HG03025 (cell line): ENCODE results near the gene ZBTB25.

ENCODE experiments used
- ATAC-seq: cut with Tn5 transposase; IDR thresholded peaks from one replicate; pipeline ENCODE4 v1.9.1; 2021; ENCODE audit warnings: mild to moderate bottlenecking, moderate library complexity; ENCODE audit not compliant: unreplicated experiment, low FRiP score

The ZBTB25 gene

DNA sequence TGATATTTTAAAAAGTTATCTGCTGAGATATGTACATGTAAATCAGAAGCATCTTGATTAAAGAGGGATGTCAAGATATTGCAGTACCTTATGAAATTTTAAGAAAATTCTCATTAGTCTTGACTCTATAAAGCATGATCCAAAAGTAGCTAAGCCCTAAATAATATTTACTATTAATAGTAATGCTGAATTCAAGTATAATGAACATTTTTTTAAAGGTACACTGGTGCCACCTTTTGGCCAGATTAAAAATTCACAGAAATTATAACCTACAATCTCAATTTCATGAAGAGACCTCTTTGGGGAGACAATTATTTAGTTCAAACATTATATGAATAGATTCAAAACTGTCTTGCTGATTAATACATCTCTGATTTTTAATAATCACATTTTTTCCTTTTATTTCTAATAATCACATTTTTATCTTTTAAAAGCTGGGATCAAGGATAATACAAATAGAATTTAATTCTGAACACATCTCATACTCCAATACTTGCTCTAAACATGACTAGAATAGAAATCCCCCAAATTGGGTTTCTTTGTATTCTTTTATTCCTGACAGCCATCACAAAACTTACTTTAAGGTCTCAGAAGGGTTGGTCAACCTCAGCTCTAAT lies 24.9 kb downstream of the ZBTB25 start:
- no peak for ATAC-seq

DNA sequence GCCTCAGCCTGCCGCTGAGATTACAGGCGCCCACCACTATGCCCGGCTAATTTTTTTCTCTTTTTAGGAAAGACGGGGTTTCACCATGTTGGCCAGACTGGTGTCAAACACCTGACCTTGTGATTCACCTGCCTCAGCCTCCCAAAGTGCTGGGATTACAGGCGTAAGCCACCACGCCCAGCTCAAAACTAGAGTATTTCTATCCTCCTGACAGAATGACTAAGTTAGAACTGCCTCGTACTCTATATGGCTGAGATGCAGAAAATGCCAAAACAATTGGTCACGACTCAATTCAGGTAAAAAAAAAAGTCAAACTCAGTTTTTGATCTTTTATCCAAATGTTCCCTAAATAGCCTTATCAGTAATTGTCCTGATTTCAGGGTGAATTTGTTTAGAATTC lies 27.2 kb downstream of the ZBTB25 start:
- ATAC-seq: no peak

- no peak for ATAC-seq
Measured at GRCh38 chr14:64475585-64476273, 27.9 kb downstream of the ZBTB25 start.

- no peak for ATAC-seq
Measured at GRCh38 chr14:64474698-64475097, 28.9 kb downstream of the ZBTB25 start.

GRCh38 chr14:64474041-64474440 lies 29.6 kb downstream of the ZBTB25 start:
- no peak for ATAC-seq

- ATAC-seq: no peak
Measured at GRCh38 chr14:64468451-64468850, 35.2 kb downstream of the ZBTB25 start.

DNA sequence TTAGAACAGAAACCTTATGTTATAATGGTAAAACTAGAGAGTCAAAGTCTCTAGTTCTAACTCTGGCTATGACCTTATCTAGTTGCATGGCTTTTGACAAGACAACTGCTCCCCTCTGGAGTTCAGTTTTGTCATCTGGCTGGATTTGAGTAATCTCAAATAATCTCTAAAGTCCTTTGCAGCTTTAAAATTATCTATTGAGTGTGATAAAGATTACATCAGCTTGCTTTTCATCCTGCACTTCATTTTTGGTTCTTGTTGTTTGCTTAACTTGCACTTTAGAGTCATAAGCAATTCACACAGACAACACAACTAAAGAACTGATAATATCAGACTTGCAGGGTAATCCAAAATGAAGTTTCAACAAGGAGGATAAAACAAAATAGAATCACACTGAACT lies 36.1 kb downstream of the ZBTB25 start:
- no peak for ATAC-seq

DNA sequence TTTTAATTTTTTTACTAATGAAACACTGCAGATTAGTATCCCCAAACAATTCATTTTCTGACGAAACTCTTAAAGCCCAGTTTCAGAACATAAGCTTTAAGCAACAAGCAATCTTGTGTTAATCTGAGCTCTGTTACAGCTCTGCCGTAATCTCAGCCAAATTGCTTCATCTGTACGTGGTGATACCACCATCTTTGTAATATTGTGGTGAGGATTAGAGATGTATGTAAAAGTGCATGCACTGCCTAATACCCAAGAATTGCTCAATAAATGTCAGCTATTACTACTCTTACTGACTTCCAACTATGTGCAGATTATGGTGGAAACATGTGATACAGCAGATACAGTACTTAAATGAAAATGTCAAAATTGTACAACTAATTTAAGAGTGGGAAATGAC lies 36.5 kb downstream of the ZBTB25 start:
- ATAC-seq: no peak

DNA sequence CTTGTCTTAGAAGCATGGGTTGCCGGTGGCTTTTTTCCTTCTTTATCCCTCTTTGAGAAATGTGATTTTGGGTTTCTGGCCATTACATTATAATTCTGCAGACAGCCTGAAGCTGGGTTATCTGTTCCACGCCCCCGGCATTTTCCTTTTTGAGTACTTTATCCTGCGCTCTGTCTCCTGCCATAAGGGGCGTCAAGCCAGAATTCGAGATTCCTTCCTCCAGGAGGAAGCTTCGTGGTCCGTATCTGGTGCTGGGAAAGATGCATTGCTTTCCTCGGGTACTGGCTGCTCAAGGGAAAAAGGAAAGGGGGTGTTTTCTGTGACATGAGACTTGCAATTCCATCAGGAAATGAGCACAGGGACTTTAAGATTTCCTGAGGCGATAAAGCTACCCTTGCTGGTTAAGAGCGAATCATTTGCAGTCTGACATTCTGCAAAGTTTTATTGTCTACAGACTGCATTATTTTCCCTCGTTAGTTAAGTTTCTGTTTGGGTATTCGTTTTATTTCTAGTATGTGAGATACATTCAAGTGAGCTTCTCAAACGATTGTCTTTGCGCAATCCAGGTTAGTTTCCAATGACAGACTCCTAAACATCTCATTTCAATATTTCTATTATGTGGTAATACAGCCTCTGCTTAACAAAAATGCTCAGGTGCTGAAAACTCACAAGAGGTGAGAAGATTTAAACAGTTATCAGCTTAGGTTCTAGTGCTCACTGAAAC lies 37.6 kb downstream of the ZBTB25 start:
- ATAC-seq: no peak

- ATAC-seq: no peak
Measured at GRCh38 chr14:64465191-64465822, 38.3 kb downstream of the ZBTB25 start, which contains the start of gene AKAP5. TSS of gene AKAP5 (plus strand) at chr14:64465499. CDS start at chr14:64468395, 2,896 bp downstream.

- no peak for ATAC-seq
Measured at GRCh38 chr14:64464651-64465050, 39.0 kb downstream of the ZBTB25 start.

GRCh38 chr14:64463873-64464272 lies 39.8 kb downstream of the ZBTB25 start:
- no peak for ATAC-seq

DNA sequence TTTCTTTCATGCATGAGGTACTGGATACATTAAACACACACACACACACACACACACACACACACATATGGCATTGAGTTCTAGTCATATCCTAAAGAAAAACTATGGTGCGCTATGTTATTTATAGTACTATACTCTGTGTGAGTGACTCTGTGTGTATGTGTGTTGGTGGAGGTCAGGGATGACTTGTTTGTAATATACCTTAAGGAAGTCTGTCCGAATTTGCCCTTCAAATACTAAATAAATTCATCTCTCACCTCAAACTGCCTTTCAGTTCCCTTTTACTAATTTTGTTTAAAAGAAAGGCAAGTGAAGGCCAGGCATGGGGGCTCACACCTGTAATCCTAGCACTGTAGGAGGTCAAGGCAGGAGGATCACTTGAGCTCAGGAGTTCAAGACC lies 40.4 kb downstream of the ZBTB25 start:
- no peak for ATAC-seq

DNA sequence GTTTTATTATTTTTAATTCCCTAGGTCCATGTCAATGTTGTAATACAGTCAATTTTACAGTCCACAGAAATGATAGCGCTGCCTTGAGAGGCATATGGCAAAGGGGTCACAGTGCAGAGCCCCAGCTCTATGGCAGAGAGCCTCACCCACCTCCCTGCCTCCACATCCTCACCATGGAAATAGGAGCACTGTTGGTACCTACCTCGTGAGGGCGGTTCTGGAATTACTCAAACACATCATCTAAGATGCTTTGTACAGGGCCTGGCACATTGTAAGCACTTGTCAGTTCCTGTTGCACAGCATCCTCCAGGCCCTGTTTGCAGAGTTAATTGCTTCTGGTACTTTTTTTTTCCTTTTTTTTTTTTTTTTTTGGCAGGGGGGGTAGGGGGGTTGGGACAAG lies 42.4 kb downstream of the ZBTB25 start:
- no peak for ATAC-seq

DNA sequence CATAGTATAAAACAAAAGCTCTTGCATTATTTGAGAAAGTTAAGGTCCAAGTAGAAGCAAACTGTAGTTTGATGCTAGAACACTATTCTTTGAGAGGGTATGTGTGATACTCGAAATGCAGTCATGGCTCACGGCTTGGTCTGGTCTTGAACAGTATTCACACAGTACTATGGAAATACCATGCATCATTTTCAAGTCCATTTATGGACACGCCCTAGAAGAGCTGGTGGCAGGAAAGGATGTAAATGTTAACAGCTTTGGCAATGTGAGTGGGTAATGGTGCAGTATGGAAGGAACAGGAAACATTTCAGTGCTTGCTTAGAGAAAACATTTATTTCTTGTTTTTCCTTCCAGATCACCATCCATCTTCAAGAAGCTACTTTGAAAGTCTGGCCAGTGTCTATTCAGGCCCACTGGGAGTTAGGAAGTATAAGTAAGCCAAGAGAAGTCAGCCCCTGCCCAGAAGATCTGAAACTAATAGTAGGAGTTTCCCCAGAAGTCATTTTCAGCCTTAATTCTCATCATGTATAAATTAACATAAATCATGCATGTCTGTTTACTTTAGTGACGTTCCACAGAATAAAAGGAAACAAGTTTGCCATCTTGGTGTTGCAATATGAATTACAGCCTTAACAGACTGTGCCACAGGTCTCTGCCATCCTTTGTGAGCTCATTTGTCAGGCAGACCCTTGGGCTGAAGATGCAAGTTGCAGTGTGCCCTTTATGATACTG lies 44.1 kb downstream of the ZBTB25 start:
- no peak for ATAC-seq

- ATAC-seq: no peak
Measured at GRCh38 chr14:64454671-64455070, 49.0 kb downstream of the ZBTB25 start.

DNA sequence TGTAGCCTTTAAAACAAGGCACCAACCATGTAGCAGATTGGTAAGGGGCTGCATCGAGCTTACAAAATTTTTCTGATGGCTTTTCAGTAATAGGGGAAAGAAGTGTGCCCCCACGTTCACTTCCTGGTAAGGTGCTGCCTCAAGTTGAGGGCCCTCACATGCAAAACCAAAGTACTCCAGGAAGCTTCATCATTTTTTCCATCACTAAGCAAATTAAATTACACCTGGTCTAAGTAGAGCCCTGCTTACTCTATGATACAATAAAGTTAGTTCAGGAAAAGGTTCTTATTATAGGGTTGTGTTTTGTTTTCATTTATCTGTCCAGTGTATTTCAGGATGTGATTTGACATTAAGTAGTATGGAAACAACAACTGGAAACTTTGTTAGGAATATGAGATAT lies 53.4 kb downstream of the ZBTB25 start:
- ATAC-seq: no peak

DNA sequence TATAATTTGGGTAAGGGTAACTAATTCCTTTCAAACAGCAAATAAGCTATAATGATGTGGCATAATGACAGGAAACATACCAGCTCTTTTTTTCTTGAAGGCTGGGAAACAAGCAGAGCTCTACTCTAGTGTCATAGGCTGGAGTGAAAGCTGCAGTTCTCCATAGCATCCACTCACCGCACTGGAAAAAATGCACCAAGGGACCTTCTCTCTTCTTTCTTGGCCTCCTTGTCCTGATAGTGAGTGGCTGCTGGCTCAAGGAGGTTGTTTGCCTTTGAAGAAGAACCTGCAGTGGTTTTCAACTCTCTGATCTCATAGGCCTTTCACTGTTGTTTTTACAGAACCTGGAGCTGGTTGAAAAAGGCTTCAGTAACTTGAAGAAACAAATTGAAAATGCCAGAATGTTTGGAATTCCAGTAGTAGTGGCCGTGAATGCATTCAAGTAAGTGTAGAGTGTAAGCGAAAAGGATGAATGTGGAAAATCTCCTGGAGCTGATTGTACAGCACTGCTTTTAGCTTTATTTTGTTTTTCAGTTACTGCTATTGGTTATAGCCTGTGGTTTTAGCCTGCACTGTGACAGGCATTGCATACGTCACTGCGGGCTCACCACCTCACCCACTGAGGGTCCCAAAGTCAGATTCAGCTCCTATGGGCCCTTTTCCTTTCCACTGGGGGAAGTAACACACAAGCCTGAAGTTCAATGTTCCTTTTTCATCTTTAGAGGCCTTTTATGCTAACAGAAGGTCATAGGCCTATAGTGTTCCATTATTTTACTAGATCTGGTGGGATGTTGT lies 55.6 kb downstream of the ZBTB25 start:
- no peak for ATAC-seq

GRCh38 chr14:64444984-64445845 lies 58.4 kb downstream of the ZBTB25 start:
- peak; percentile 56 for ATAC-seq
